ENCODE measurements around the gene TMEM169. TPM values are rescaled to one million over a fixed set of nuclear protein-coding genes. Genes with fewer than 3 reads are reported as not detected.

TMEM169 gene
- total RNA-seq, 1 donor from 2014 or later, result 20.1 TPM

DNA sequence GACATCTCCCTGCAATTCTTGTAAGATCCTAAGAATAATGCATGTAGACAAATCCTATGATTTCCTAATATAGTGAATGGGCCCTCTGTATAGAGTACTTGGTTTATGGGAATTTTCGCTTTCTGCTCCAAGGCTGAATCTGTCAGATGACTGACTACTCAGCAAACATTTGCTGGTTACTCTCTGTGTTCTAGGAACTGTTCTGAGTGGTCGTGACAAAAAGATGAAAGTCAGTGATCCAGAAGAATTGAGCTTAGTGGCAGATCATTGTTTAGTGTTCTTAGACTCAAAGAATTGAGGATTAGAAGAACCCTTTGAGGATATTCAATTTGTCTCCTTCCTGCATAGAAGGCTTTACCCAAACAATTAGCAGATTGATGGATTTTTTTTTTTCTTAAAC is 37.4 kb downstream of the TMEM169 start:
- H3K4me2 ChIP-seq (ENCODE audit: low read length), result no peak overlapping the region
- no peak overlapping the region for H2AFZ ChIP-seq (ENCODE audit: low read depth, low read length)
- DNase-seq (ENCODE audit: low read depth) (no peak), FAIRE-seq (peak; percentile 9)
- H3K27ac ChIP-seq (ENCODE audit: low read depth, low read length), result no peak overlapping the region
- H3K4me3 Mint-ChIP-seq (ENCODE audit: unreplicated experiment), result no peak overlapping the region
- TF ChIP-seq, protein P1, sequence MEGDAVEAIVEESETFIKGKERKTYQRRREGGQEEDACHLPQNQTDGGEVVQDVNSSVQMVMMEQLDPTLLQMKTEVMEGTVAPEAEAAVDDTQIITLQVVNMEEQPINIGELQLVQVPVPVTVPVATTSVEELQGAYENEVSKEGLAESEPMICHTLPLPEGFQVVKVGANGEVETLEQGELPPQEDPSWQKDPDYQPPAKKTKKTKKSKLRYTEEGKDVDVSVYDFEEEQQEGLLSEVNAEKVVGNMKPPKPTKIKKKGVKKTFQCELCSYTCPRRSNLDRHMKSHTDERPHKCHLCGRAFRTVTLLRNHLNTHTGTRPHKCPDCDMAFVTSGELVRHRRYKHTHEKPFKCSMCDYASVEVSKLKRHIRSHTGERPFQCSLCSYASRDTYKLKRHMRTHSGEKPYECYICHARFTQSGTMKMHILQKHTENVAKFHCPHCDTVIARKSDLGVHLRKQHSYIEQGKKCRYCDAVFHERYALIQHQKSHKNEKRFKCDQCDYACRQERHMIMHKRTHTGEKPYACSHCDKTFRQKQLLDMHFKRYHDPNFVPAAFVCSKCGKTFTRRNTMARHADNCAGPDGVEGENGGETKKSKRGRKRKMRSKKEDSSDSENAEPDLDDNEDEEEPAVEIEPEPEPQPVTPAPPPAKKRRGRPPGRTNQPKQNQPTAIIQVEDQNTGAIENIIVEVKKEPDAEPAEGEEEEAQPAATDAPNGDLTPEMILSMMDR (IDR thresholded peaks at IDR 0.05; ENCODE audit: insufficient read depth, low read depth, low read length), result no peak
- no peak for TF ChIP-seq EZH2 (IDR thresholded peaks at IDR 0.05; ENCODE audit: insufficient read depth, low read length)
- H3K4me1 ChIP-seq (ENCODE audit: insufficient read depth, low read length), result peaks cover 18% of the 10 kb centered on the region
- no peak overlapping the region for H3K4me3 ChIP-seq (ENCODE audit: insufficient read depth, low read depth, low read length)
- no peaks in the 10 kb centered on the region for H3K9me3 ChIP-seq (ENCODE audit: insufficient read depth, low read depth, low read length)
- H3K27me3 ChIP-seq (ENCODE audit: insufficient read depth, low read length), result no peaks in the 10 kb centered on the region
- H3K36me3 Mint-ChIP-seq (ENCODE audit: low read depth, unreplicated experiment), result peaks cover 28% of the 10 kb centered on the region
- no peak overlapping the region for H3K9ac ChIP-seq (ENCODE audit: low read length)
- no peak overlapping the region for H3K27ac Mint-ChIP-seq (ENCODE audit: unreplicated experiment)
- H3K36me3 ChIP-seq (ENCODE audit: insufficient read depth, low read length), result peaks cover 71% of the 10 kb centered on the region
- H3K27me3 Mint-ChIP-seq (ENCODE audit: low read depth, unreplicated experiment), result no peaks in the 10 kb centered on the region
- H4K20me1 ChIP-seq (ENCODE audit: insufficient read depth, low read length), result peaks cover 22% of the 10 kb centered on the region
- H3K4me1 Mint-ChIP-seq (ENCODE audit: low read depth, unreplicated experiment), result peaks cover 33% of the 10 kb centered on the region
- H3K79me2 ChIP-seq (ENCODE audit: insufficient read depth, low read length), result peaks cover 91% of the 10 kb centered on the region
- H3K9me3 Mint-ChIP-seq (ENCODE audit: unreplicated experiment), result no peaks in the 10 kb centered on the region

DNA sequence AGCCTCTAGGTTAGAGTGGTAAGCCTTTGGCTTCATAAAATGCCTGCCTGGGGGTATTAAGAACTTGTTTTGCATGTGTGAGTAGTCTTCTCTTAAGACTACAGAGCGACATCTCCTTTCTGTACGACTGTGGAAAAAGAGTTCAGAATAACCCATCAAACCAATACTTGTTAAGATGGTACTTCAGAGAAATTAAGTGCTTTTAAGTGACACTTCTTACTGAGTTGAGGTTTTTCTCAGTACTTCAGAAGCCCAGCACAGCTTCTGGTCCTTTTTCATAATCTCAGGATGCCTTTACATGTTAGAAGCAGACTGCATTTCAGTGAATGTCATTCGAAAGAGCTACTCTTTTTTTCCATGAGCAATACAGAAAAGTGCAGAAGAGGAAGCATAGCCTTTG is 38.3 kb downstream of the TMEM169 start:
- Mint-ChIP-seq H3K27ac (ENCODE audit: unreplicated experiment) (no peak overlapping the region), H3K4me1 (ENCODE audit: low read depth, unreplicated experiment) (peaks cover 35% of the 10 kb centered on the region), H3K9me3 (ENCODE audit: unreplicated experiment) (no peaks in the 10 kb centered on the region), H3K27me3 (ENCODE audit: low read depth, unreplicated experiment) (no peaks in the 10 kb centered on the region), H3K36me3 (ENCODE audit: low read depth, unreplicated experiment) (peaks cover 29% of the 10 kb centered on the region), H3K4me3 (ENCODE audit: unreplicated experiment) (no peak overlapping the region)
- H3K36me3 ChIP-seq (ENCODE audit: insufficient read depth, low read length), result peaks cover 75% of the 10 kb centered on the region
- peaks cover 26% of the 10 kb centered on the region for H4K20me1 ChIP-seq (ENCODE audit: insufficient read depth, low read length)
- TF ChIP-seq, protein P1 (IDR thresholded peaks at IDR 0.05; ENCODE audit: insufficient read depth, low read depth, low read length), result no peak
- TF ChIP-seq EZH2 (IDR thresholded peaks at IDR 0.05; ENCODE audit: insufficient read depth, low read length), result no peak
- no peaks in the 10 kb centered on the region for H3K9me3 ChIP-seq (ENCODE audit: insufficient read depth, low read depth, low read length)
- peaks cover 98% of the 10 kb centered on the region for H3K79me2 ChIP-seq (ENCODE audit: insufficient read depth, low read length)
- no peak overlapping the region for H3K4me2 ChIP-seq (ENCODE audit: low read length)
- H3K9ac ChIP-seq (ENCODE audit: low read length), result no peak overlapping the region
- no peaks in the 10 kb centered on the region for H3K27me3 ChIP-seq (ENCODE audit: insufficient read depth, low read length)
- FAIRE-seq (peak; percentile 47), DNase-seq (ENCODE audit: low read depth) (no peak)
- H2AFZ ChIP-seq (ENCODE audit: low read depth, low read length), result no peak overlapping the region
- no peak overlapping the region for H3K27ac ChIP-seq (ENCODE audit: low read depth, low read length)
- no peak overlapping the region for H3K4me3 ChIP-seq (ENCODE audit: insufficient read depth, low read depth, low read length)
- H3K4me1 ChIP-seq (ENCODE audit: insufficient read depth, low read length), result peaks cover 17% of the 10 kb centered on the region

DNA sequence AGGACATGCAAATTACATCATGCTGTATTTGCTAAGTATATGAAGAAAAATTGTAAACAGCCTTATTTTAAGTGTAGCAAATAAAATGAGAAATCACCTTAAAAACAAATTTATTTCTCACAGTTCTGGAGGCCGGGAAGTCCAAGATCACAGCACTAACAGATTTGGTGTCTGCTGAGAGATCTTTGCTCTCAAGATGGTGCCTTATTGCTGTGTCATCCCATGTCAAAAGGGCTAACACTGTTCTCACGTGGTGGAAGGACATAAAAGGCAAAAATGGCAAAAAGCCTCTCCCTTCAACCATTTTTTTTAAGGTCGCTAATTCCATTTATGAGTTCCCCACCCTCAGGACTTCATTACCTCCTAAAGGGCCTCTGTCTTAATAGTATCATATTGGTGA is 39.5 kb downstream of the TMEM169 start:
- Histone ChIP-seq H2AFZ (ENCODE audit: low read depth, low read length) (no peak overlapping the region), H3K4me3 (ENCODE audit: insufficient read depth, low read depth, low read length) (no peak overlapping the region), H3K36me3 (ENCODE audit: insufficient read depth, low read length) (peaks cover 80% of the 10 kb centered on the region), H3K27ac (ENCODE audit: low read depth, low read length) (no peak overlapping the region), H4K20me1 (ENCODE audit: insufficient read depth, low read length) (peaks cover 26% of the 10 kb centered on the region), H3K79me2 (ENCODE audit: insufficient read depth, low read length) (peaks cover 96% of the 10 kb centered on the region), H3K4me1 (ENCODE audit: insufficient read depth, low read length) (peaks cover 8% of the 10 kb centered on the region), H3K27me3 (ENCODE audit: insufficient read depth, low read length) (no peaks in the 10 kb centered on the region), H3K4me2 (ENCODE audit: low read length) (no peak overlapping the region), H3K9me3 (ENCODE audit: insufficient read depth, low read depth, low read length) (no peaks in the 10 kb centered on the region), H3K9ac (ENCODE audit: low read length) (no peak overlapping the region)
- H3K27ac Mint-ChIP-seq (ENCODE audit: unreplicated experiment), result no peak overlapping the region
- no peak overlapping the region for H3K4me3 Mint-ChIP-seq (ENCODE audit: unreplicated experiment)
- no peaks in the 10 kb centered on the region for H3K27me3 Mint-ChIP-seq (ENCODE audit: low read depth, unreplicated experiment)
- FAIRE-seq (no peak), DNase-seq (ENCODE audit: low read depth) (no peak)
- peaks cover 30% of the 10 kb centered on the region for H3K4me1 Mint-ChIP-seq (ENCODE audit: low read depth, unreplicated experiment)
- H3K9me3 Mint-ChIP-seq (ENCODE audit: unreplicated experiment), result no peaks in the 10 kb centered on the region
- TF ChIP-seq EZH2 (IDR thresholded peaks at IDR 0.05; ENCODE audit: insufficient read depth, low read length), result no peak
- TF ChIP-seq, protein P1 (IDR thresholded peaks at IDR 0.05; ENCODE audit: insufficient read depth, low read depth, low read length), result no peak
- H3K36me3 Mint-ChIP-seq (ENCODE audit: low read depth, unreplicated experiment), result peaks cover 30% of the 10 kb centered on the region
